Spinal cord (tissue), 10 donors: ENCODE data around the gene PTRH1. TPM values are rescaled to one million over a fixed set of nuclear protein-coding genes. Genes with fewer than 3 reads are reported as not detected.
A peak's percentile ranks its signal among the peaks of the same experiment; 100 is the strongest.

Experiments
- DNase-seq, 6 donors: peaks; one replicate each; pipeline versions ENCODE4 v3.0.0 to v3.0.0-alpha.2; 2013 to 2015; ENCODE audit warnings: low spot score in 6 of 6, low read depth in 4 of 6
- H3K27ac ChIP-seq: one replicate; pipeline ENCODE4 v1.5.1; 2013; ENCODE audit warnings: low read depth, low read length, control low read depth
- H3K27me3 ChIP-seq: one replicate; pipeline ENCODE4 v1.6.1; 2013; ENCODE audit warnings: low read length; ENCODE audit not compliant: control insufficient read depth, insufficient read depth
- H3K36me3 ChIP-seq: one replicate; pipeline ENCODE4 v1.6.1; 2013; ENCODE audit warnings: low read length; ENCODE audit not compliant: control insufficient read depth, insufficient read depth
- H3K4me1 ChIP-seq: one replicate; pipeline ENCODE4 v1.6.1; 2013; ENCODE audit warnings: low read length; ENCODE audit not compliant: control insufficient read depth, insufficient read depth
- H3K4me3 ChIP-seq: one replicate; pipeline ENCODE4 v1.5.1; 2013; ENCODE audit warnings: low read depth, low read length, control low read depth
- H3K9me3 ChIP-seq: one replicate; pipeline ENCODE4 v1.6.1; 2013; ENCODE audit warnings: low read length; ENCODE audit not compliant: control insufficient read depth, insufficient read depth
- WGBS: methylation state at CpG from one replicate; pipeline ENCODE4 v1.1.5; 2013; ENCODE audit warnings: missing lambda C conversion rate; ENCODE audit not compliant: insufficient coverage; 5-methylcytosine and 5-hydroxymethylcytosine counted together
- polyA plus RNA-seq, 2 donors: library from polyadenylated mRNA; unstranded; fragments of 120-200 nt; gene quantifications; one replicate each; pipeline ENCODE4 v1.2.1, GENCODE V29; 2013; ENCODE audit not compliant: insufficient read length in 2 of 2
- total RNA-seq, 2 donors: library from RNA; depleted of rRNA in 1 of 2; stranded (reverse); fragments of 120-200 nt in 1 of 2; fragments of >200 nt in 1 of 2; gene quantifications; one replicate each; pipeline versions ENCODE4 v1.2.3 to v1.2.4, GENCODE V29; 2013 to 2014
- donor health status: healthy.

PTRH1 gene
- total and polyA plus RNA-seq, 4 donors: 11.7 to 19.0 (median 15.9) TPM

- H3K9me3 ChIP-seq: no peaks in the 10 kb centered on the region
- H3K36me3 ChIP-seq: peaks cover 39% of the 10 kb centered on the region
- peaks cover 42% of the 10 kb centered on the region for H3K4me1 ChIP-seq
- DNase-seq: no peak
- no peak overlapping the region for H3K27ac ChIP-seq
- H3K27me3 ChIP-seq: no peaks in the 10 kb centered on the region
- no peak overlapping the region for H3K4me3 ChIP-seq
- WGBS: 91% methylated on average over 8 of the region's 11 CpGs
These were observed 3.1 kb downstream of the PTRH1 start for GRCh38 chr9:127712371-127712770.

- H3K4me3 ChIP-seq: no peak overlapping the region
- 57% methylated on average over 11 of the region's 11 CpGs for WGBS
- H3K27ac ChIP-seq: no peak overlapping the region
- H3K9me3 ChIP-seq: no peaks in the 10 kb centered on the region
- no peaks in the 10 kb centered on the region for H3K27me3 ChIP-seq
- DNase-seq: no peak
- peaks cover 41% of the 10 kb centered on the region for H3K4me1 ChIP-seq
- H3K36me3 ChIP-seq: peaks cover 39% of the 10 kb centered on the region
These were observed 3.6 kb downstream of the PTRH1 start for GRCh38 chr9:127711831-127712274.

- Histone ChIP-seq H3K9me3 (no peaks in the 10 kb centered on the region), H3K4me3 (no peak overlapping the region), H3K27me3 (no peaks in the 10 kb centered on the region), H3K27ac (no peak overlapping the region), H3K36me3 (peaks cover 39% of the 10 kb centered on the region), H3K4me1 (peaks cover 41% of the 10 kb centered on the region)
- no peak for DNase-seq
- WGBS: 52% methylated on average over 9 of the region's 9 CpGs
These were observed 4.2 kb downstream of the PTRH1 start for GRCh38 chr9:127711226-127711701.

GRCh38 chr9:127710204-127710783 is 5.2 kb downstream of the PTRH1 start:
- H3K4me3 ChIP-seq: no peak overlapping the region
- H3K4me1 ChIP-seq: peaks cover 42% of the 10 kb centered on the region
- peaks cover 39% of the 10 kb centered on the region for H3K36me3 ChIP-seq
- no peaks in the 10 kb centered on the region for H3K9me3 ChIP-seq
- no peak overlapping the region for H3K27ac ChIP-seq
- DNase-seq: no peak
- 95% methylated on average over 9 of the region's 10 CpGs for WGBS
- H3K27me3 ChIP-seq: no peaks in the 10 kb centered on the region

- H3K27ac ChIP-seq: no peak overlapping the region
- H3K27me3 ChIP-seq: no peaks in the 10 kb centered on the region
- H3K36me3 ChIP-seq: peaks cover 36% of the 10 kb centered on the region
- no peak overlapping the region for H3K4me3 ChIP-seq
- peaks cover 39% of the 10 kb centered on the region for H3K4me1 ChIP-seq
- no peak for DNase-seq
- 94% methylated on average over 8 of the region's 8 CpGs for WGBS
- no peaks in the 10 kb centered on the region for H3K9me3 ChIP-seq
These were observed 6.4 kb downstream of the PTRH1 start for GRCh38 chr9:127708952-127709587.

- Histone ChIP-seq H3K27me3 (no peaks in the 10 kb centered on the region), H3K27ac (no peak overlapping the region), H3K4me1 (peaks cover 35% of the 10 kb centered on the region), H3K9me3 (no peaks in the 10 kb centered on the region), H3K36me3 (peaks cover 26% of the 10 kb centered on the region), H3K4me3 (no peak overlapping the region)
- WGBS: 57% methylated on average over 5 of the region's 5 CpGs
- no peak for DNase-seq
These were observed 7.7 kb downstream of the PTRH1 start for GRCh38 chr9:127707766-127708165.

- Histone ChIP-seq H3K36me3 (peaks cover 17% of the 10 kb centered on the region), H3K27me3 (no peaks in the 10 kb centered on the region), H3K9me3 (no peaks in the 10 kb centered on the region), H3K4me1 (peaks cover 28% of the 10 kb centered on the region), H3K27ac (no peak within 1 kb of the TSS), H3K4me3 (no peak within 1 kb of the TSS)
- DNase-seq: peak in 2 of 6 donors; percentile 11 to 26
- WGBS: 61% methylated on average over 11 of the region's 11 CpGs
These were observed 8.6 kb downstream of the PTRH1 start, which contains the start of gene CFAP157 for GRCh38 chr9:127706836-127707241. Gene CFAP157 (plus strand): TSS chr9:127706988. CDS start chr9:127707032, 44 bp downstream.

GRCh38 chr9:127705577-127706379 is 9.7 kb downstream of the PTRH1 start:
- Histone ChIP-seq H3K27ac (no peak overlapping the region), H3K27me3 (no peaks in the 10 kb centered on the region), H3K9me3 (no peaks in the 10 kb centered on the region), H3K4me1 (peaks cover 21% of the 10 kb centered on the region), H3K4me3 (no peak overlapping the region), H3K36me3 (peaks cover 10% of the 10 kb centered on the region)
- WGBS: 69% methylated on average over 11 of the region's 12 CpGs
- DNase-seq: no peak

- DNase-seq: no peak
- Histone ChIP-seq H3K27ac (no peak overlapping the region), H3K9me3 (no peaks in the 10 kb centered on the region), H3K27me3 (no peaks in the 10 kb centered on the region), H3K4me1 (peaks cover 29% of the 10 kb centered on the region), H3K4me3 (no peak overlapping the region), H3K36me3 (no peaks in the 10 kb centered on the region)
- 89% methylated on average over 6 of the region's 9 CpGs for WGBS
These were observed 12.0 kb downstream of the PTRH1 start for GRCh38 chr9:127703289-127703946.
